Activated CD8-positive, alpha-beta memory T cell treated with anti-CD3 and anti-CD28 coated beads, Interleukin-2, amount 10 ng/mL, durations not matched to agents 7 days and 5 days (primary cell): ENCODE data around the gene STK39. TPM values are rescaled to one million over a fixed set of nuclear protein-coding genes. Genes with fewer than 3 reads are reported as not detected.

Experiments
- ATAC-seq: fragments of 150-1000 bp; cut with Tn5 transposase; one replicate; pipeline ENCODE4 v1.10.0; 2021; ENCODE audit warnings: moderate library complexity
- CTCF ChIA-PET: fragments of 350-600 bp; sonication (Branson Sonifier 250); formaldehyde crosslinking; loops from one replicate; lab custom pipeline; 2021; ENCODE audit warnings: antibody characterized with exemption; lab: Charles Lee
- DNase-seq: peaks from one replicate; pipeline ENCODE4 v3.0.0-alpha.2; 2020
- H3K27ac Mint-ChIP-seq: one replicate; pipeline ENCODE4 v1.8.0; 2021; ENCODE audit warnings: mild to moderate bottlenecking, mixed read lengths
- H3K27me3 Mint-ChIP-seq: one replicate; pipeline ENCODE4 v1.8.0; 2021; ENCODE audit warnings: mixed read lengths
- H3K36me3 Mint-ChIP-seq: one replicate; pipeline ENCODE4 v1.8.0; 2021; ENCODE audit warnings: mild to moderate bottlenecking, mixed read lengths
- H3K4me1 Mint-ChIP-seq: one replicate; pipeline ENCODE4 v1.8.0; 2021; ENCODE audit warnings: mixed read lengths
- H3K4me3 Mint-ChIP-seq: one replicate; pipeline ENCODE4 v1.8.0; 2021; ENCODE audit warnings: mild to moderate bottlenecking, moderate library complexity, mixed read lengths
- H3K9me3 Mint-ChIP-seq: one replicate; pipeline ENCODE4 v1.8.0; 2022; ENCODE audit warnings: low read depth, mixed read lengths
- total RNA-seq, 2 experiments: library from RNA; stranded (reverse); gene quantifications; one replicate each; pipeline ENCODE4 v1.2.3, GENCODE V29; 2021

Gene STK39
- total RNA-seq, 2 experiments from 2014 or later: 29.4 to 35.7 TPM

DNA sequence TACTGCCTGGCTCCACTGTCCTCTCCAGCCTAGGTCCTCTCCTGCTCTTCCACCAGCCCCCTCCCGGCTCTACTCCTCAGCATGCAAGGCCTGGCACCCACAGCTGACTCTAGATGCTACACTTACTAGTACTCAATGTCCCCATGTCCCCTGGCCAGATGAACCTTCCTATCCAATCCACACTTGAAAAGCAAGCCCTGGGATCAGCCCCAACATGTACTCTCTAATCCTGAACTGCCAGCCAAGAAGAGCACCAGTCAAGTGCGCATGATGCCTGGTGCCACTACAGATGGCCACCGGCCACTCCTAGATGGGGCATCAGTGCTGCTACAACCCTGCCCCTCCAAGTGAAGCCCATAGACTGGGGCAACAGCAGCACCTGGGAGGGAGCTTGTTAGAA, 168.2 kb downstream of the STK39 start:
- DNase-seq (no peak), ATAC-seq (no peak)
- H3K4me1 Mint-ChIP-seq: peaks cover 11% of the 10 kb centered on the region
- no peak overlapping the region for H3K27ac Mint-ChIP-seq
- no peaks in the 10 kb centered on the region for H3K27me3 Mint-ChIP-seq
- H3K9me3 Mint-ChIP-seq: peaks cover 2% of the 10 kb centered on the region
- peaks cover 28% of the 10 kb centered on the region for H3K36me3 Mint-ChIP-seq
- CTCF ChIA-PET: no interaction called here
- no peak overlapping the region for H3K4me3 Mint-ChIP-seq

DNA sequence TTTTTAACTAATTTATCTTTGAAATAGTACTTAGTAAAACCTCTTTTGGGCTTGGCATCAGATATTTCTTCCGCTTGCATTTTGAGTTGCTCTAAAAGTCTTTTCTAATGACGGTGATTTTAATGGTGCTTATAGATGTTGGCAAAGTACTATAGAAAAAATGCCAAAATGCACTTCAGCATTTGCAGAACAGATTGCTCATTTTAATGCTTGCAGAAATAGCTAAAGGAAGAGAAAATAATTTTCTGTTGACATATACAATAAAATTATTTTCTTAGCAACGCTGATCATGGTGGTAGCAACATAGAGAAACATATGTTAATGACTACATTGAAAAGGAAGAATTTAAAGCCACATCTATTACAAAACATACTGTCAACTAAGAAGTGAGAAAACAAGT, 170.7 kb downstream of the STK39 start:
- H3K9me3 Mint-ChIP-seq: no peaks in the 10 kb centered on the region

DNA sequence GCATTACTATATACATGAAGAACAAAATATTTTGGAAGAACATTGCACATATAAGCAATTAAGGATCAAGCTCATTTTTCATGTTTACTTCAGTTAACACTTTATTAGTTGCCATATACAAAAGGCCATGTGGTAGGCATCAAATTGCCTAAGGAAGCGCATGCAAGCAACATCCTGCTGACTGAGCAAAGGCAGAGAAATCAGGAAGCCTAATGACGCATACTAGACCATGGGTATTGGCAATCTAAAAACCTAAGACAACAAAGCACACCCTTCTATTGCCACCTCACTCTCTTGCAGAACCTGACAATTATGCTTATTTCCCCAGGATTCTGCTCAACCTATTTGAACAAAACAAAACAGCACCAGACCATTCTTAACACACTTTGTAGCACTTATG, 171.9 kb downstream of the STK39 start:
- Mint-ChIP-seq H3K27me3 (no peaks in the 10 kb centered on the region), H3K27ac (no peak overlapping the region), H3K4me1 (no peaks in the 10 kb centered on the region), H3K4me3 (no peak overlapping the region), H3K36me3 (peaks cover 15% of the 10 kb centered on the region), H3K9me3 (no peaks in the 10 kb centered on the region)
- DNase-seq: no peak
- CTCF ChIA-PET: no interaction called here
- no peak for ATAC-seq

More for the DNA sequence above, 170.7 kb downstream of the STK39 start:
- Mint-ChIP-seq H3K4me3 (no peak overlapping the region), H3K27me3 (no peaks in the 10 kb centered on the region), H3K4me1 (peaks cover 5% of the 10 kb centered on the region), H3K27ac (no peak overlapping the region), H3K36me3 (peaks cover 15% of the 10 kb centered on the region)
- CTCF ChIA-PET: no interaction called here
- DNase-seq (no peak), ATAC-seq (no peak)

DNA sequence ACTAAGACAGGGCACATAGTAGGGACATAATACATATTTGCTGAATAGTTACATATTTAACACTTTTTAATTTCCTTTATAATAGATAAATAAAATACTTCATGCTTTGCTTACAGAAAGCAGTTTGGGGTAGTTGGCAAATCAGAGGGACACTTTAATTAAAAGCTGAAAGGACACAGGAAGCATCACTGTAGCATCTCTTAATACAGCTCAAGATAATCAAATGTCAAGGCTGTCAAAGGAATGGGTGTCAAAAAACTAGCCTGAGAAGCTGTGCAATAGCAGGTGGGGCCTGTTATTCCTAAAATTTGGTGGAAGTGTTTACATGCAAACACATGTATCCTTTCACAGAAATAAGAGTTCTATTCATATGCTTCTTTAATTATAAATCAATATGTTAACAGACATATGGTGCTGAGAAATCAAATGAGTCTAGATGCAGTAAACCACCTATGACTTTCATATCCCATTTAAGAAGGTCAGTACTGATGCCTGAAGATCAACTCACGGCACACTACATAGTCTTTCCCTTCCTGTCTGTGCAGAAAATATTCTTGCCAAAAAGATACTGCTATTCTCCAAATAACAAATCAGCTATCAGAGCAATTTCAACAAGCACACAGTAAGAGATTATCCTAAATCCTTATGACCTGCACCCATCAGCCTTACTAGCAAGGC, 174.6 kb downstream of the STK39 start:
- H3K27me3 Mint-ChIP-seq: no peaks in the 10 kb centered on the region
- no peaks in the 10 kb centered on the region for H3K4me1 Mint-ChIP-seq
- no peaks in the 10 kb centered on the region for H3K9me3 Mint-ChIP-seq
- H3K27ac Mint-ChIP-seq: no peak overlapping the region
- peaks cover 11% of the 10 kb centered on the region for H3K36me3 Mint-ChIP-seq
- H3K4me3 Mint-ChIP-seq: no peak overlapping the region
- CTCF ChIA-PET: no interaction called here
- ATAC-seq: no peak
- no peak for DNase-seq

DNA sequence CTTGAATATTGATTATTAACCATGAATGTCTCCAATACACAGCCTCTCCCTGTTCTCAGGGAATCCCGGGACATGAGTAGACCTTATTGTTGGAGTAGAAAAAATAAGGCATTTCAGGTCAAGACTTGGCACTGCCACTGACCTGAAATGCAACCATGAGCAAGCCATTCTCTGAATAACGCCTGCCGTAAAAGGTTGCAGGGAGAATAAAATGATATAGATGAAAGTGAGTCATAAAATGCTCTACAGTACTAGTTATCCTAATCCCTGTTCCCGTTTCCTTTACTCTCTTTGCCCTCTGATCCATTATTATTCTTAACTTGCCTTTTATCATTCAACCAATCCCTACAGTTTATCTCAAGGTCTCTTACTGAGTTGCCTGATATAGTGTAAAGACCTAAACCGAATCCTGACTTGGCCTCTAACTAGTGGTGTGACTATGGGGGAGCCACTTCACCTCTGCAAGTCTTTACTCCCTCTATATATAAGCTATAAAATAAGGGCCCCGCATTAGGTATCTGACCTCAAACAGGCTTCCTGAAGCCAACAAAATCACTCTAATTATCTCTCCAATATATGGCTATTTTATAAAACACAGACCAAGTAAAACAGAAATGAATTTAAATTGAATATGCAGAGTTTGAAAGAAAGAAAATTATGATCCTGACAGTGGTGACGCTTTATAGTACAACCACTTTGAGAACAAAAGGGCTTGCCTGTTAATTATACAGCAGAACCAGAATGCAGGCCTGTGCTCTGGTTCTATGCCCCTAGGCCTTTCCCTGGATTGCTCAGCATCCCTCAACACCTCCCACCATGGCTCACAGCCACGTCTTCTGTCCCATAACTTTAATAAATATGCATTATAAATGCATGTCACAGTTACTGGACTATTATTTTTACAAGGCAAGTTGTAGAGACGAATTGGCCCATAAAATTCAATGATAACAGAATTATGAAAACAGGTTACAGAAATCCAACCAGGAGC, 183.1 kb downstream of the STK39 start:
- no peak for DNase-seq
- no peak for ATAC-seq
- Mint-ChIP-seq H3K27ac (no peak overlapping the region), H3K4me3 (no peak overlapping the region), H3K4me1 (no peaks in the 10 kb centered on the region), H3K27me3 (no peaks in the 10 kb centered on the region), H3K36me3 (peaks cover 37% of the 10 kb centered on the region), H3K9me3 (no peaks in the 10 kb centered on the region)
- CTCF ChIA-PET: no interaction called here

DNA sequence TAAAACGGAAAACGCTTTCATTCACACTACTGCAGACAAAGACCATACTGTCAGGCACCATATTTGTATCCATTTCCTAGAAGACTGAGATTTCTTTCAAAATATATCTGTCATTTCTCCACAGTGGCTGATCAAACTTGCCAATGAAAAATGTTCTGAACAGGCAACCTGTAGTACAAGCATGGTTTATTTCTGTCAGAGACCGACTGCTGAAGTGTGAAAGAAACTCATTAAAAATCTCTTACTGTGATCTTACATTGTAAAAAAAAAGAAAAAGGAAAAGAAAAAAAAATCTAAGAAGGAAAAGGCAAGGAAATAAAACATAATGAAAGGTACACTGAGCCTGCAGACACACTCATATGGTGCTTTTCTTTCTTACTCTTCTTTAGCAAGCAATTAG, 184.5 kb downstream of the STK39 start:
- no peaks in the 10 kb centered on the region for H3K4me1 Mint-ChIP-seq
- peaks cover 36% of the 10 kb centered on the region for H3K36me3 Mint-ChIP-seq
- no peak overlapping the region for H3K27ac Mint-ChIP-seq
- CTCF ChIA-PET: no interaction called here
- DNase-seq (no peak), ATAC-seq (no peak)
- no peaks in the 10 kb centered on the region for H3K9me3 Mint-ChIP-seq
- no peaks in the 10 kb centered on the region for H3K27me3 Mint-ChIP-seq
- H3K4me3 Mint-ChIP-seq: no peak overlapping the region

DNA sequence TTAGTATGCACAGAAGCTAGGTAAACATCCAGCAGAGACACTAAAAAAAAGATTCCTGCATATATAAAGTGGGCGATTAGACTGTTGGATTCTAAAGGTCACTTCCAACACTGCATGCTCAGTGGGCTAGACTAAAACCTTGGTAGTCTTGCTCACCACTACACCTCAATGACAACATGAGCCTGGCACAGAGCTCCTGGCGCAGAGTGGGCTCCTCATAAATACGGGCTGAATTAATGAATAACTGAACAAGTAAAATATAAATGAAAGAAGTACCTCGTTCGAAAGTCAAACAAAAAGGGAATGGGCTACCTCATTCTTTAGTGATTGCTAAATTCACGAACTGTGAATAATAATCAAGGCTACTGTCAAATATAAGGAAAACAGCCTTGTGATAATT, 185.3 kb downstream of the STK39 start:
- CTCF ChIA-PET: no interaction called here
- Mint-ChIP-seq H3K27me3 (no peaks in the 10 kb centered on the region), H3K4me3 (no peak overlapping the region), H3K27ac (no peak overlapping the region), H3K4me1 (no peaks in the 10 kb centered on the region), H3K9me3 (no peaks in the 10 kb centered on the region), H3K36me3 (peaks cover 28% of the 10 kb centered on the region)
- no peak for ATAC-seq
- no peak for DNase-seq

DNA sequence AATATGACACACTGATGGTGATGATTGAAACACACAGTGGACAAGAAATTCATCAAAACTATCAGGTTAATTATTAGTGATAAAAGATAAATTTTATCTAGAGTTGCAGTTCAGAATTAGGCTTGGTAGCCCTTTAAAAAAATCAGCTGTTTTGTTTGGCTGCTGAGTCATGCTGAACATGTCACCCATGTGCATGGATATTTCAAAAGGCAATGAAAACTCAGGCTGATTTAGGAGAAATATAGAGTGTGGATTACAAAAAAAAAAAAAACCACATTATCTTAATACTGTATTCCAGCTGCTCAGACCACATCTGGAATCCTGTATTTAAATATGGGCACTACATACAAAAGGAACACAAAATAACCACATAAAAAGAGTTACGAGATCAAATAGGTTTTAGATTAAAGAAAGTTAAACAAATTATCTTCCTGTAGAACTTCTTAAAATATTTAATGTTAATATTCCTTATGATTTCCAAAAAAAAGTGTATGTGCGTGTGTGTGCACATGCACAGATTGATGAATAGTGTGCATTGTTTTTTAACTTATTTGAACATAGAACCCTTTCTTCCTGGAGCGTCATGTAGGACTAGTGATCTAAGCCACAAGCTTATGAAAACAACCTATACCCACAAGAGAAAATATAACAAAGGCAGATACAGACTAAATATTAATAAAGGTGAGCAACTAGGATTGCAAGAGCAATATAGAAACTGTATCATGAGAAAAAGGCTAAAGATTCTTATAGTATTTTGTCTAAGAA, 186.2 kb downstream of the STK39 start:
- Mint-ChIP-seq H3K27ac (no peak overlapping the region), H3K4me1 (no peaks in the 10 kb centered on the region), H3K4me3 (no peak overlapping the region), H3K27me3 (no peaks in the 10 kb centered on the region), H3K9me3 (no peaks in the 10 kb centered on the region), H3K36me3 (peaks cover 28% of the 10 kb centered on the region)
- ATAC-seq (no peak), DNase-seq (no peak)
- CTCF ChIA-PET: no interaction called here

DNA sequence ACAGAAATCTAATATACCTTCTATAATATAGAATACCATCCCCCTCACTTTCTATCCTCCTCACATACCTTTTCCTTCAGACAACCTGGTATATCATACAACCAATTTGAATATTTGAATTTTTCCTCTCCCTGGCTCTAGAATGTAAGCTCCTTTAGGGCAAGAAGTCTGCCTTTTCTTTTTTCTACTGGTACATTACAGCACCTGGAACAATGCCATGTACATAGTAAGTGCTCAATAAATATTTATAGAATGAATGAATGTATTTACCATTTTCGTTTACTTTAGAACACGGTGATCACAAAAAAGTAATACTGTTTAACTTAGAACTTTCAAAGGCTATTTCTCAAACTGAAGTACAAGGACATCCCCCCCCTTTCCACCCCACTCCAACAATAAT, 187.6 kb downstream of the STK39 start:
- no peak for DNase-seq
- Mint-ChIP-seq H3K36me3 (peaks cover 27% of the 10 kb centered on the region), H3K27me3 (no peaks in the 10 kb centered on the region), H3K27ac (no peak overlapping the region), H3K9me3 (no peaks in the 10 kb centered on the region), H3K4me3 (no peak overlapping the region), H3K4me1 (peaks cover 2% of the 10 kb centered on the region)
- ATAC-seq: no peak
- CTCF ChIA-PET: interaction anchor here (1.0 kb wide), 1 partner anchor 55 kb away, joined by 3 read pairs; no protein-coding TSS in a partner anchor

DNA sequence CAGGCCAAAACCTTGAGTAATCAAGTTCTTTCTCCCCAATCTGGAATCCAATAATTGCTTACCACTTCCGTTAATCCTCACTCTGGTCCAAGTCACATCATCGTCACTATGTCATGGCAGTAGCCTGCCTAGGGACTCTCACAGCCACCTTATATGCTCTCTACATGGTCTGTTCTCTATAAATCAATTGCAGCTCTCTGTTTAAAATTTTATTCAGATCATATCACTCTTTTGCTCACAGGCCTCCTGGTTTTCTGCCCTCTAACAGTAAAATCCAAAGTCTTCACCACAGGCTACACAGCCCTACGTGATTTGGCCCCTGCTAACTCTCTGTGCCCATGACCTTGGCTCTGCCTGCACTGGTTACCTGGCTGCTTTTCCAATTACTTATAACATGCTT, 188.7 kb downstream of the STK39 start:
- Mint-ChIP-seq H3K9me3 (no peaks in the 10 kb centered on the region), H3K4me3 (no peak overlapping the region), H3K27ac (no peak overlapping the region), H3K27me3 (no peaks in the 10 kb centered on the region), H3K36me3 (peaks cover 25% of the 10 kb centered on the region), H3K4me1 (peaks cover 3% of the 10 kb centered on the region)
- ATAC-seq (no peak), DNase-seq (no peak)
- CTCF ChIA-PET: no interaction called here

DNA sequence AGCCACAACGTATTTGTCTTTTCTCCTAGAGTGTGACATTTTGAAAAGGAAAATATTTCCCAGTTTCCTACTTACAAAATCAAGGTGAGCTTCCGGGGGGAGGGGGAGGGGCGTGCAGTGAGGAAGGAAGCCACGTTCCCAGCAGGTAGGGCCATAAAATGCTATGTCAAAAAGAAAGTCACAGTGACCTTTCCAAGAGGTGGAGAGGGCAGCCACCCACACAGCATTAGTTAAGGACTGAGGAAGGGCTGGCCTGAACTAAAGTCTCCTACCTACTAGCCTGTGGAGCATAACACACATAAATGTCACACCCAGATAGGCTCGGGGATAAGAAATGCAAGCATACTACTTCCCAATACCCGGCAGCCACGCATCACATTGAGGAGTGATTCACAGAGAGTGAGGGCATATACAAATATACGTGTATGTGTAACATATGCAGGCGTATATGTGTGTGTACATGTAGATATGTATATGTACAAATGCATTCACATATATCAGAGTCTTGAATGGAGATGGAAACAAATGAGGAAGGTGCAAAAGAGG, 191.1 kb downstream of the STK39 start:
- no peaks in the 10 kb centered on the region for H3K27me3 Mint-ChIP-seq
- H3K4me3 Mint-ChIP-seq: no peak overlapping the region
- no peak overlapping the region for H3K27ac Mint-ChIP-seq

DNA sequence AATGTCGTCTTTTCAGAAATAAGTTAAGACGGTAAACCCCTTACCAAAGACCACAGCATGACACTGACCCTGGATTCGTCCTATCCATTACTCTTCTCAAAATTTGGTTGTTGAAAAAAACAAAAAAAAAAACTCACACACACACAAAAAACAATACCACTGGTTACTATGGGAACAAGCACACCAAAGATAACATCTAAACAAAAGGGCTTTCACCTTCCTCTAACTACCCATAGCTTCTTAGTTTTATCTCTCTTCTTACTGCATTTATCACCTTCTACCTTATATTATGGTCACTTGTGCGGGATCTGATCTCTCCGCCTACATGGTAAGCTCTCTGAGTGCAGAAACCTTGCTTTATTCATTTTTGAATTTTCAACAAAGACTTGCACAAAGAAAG, 192.7 kb downstream of the STK39 start:
- Mint-ChIP-seq H3K27me3 (no peaks in the 10 kb centered on the region), H3K27ac (no peak overlapping the region), H3K9me3 (no peaks in the 10 kb centered on the region), H3K4me1 (peaks cover 3% of the 10 kb centered on the region), H3K4me3 (no peak overlapping the region), H3K36me3 (peaks cover under 1% of the 10 kb centered on the region)
- CTCF ChIA-PET: no interaction called here
- ATAC-seq (no peak), DNase-seq (no peak)

More for the DNA sequence above, 191.1 kb downstream of the STK39 start:
- H3K4me1 Mint-ChIP-seq: peaks cover 3% of the 10 kb centered on the region
- H3K36me3 Mint-ChIP-seq: peaks cover 7% of the 10 kb centered on the region
- DNase-seq (no peak), ATAC-seq (no peak)
- no peaks in the 10 kb centered on the region for H3K9me3 Mint-ChIP-seq
- CTCF ChIA-PET: interaction anchor here (0.7 kb wide), 1 partner anchor 62 kb away, joined by 3 read pairs; no protein-coding TSS in a partner anchor

DNA sequence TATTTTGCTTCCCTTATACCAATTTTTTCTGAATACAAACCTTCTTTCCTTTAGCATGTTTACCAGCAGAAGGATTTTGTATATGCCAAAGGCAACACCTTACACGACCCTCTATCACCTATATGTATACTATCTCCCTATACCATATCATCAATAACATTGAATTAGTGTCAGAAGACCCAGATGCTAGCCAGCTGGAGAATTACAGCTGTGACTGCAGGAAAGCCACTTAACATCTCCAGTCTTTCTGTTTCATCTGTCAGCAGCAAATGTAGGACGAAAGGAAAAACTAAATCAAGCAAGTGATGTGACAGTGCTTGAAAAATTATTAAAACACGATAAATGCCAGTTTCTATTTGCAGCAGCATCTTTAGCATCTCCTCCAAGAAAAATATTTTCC, 193.7 kb downstream of the STK39 start:
- H3K27me3 Mint-ChIP-seq: no peaks in the 10 kb centered on the region
- no peak overlapping the region for H3K27ac Mint-ChIP-seq
- DNase-seq (no peak), ATAC-seq (no peak)
- H3K36me3 Mint-ChIP-seq: peaks cover 3% of the 10 kb centered on the region
- no peaks in the 10 kb centered on the region for H3K9me3 Mint-ChIP-seq
- peaks cover 3% of the 10 kb centered on the region for H3K4me1 Mint-ChIP-seq
- CTCF ChIA-PET: no interaction called here
- H3K4me3 Mint-ChIP-seq: no peak overlapping the region
